Memory B cell (primary cell): ENCODE measurements around the gene ICA1L.
A peak's percentile ranks its signal among the peaks of the same experiment; 100 is the strongest.
"Not testable (repeated sequence)": the region's sequence is repeated elsewhere in the genome, so short reads cannot be mapped to it uniquely, and the experiment has no call there.

Source experiments
- ATAC-seq: fragments of 150-1000 bp; cut with Tn5 transposase; 2 replicates; pipeline ENCODE4 v1.10.0; 2021; ENCODE audit warnings: low read depth, mild to moderate bottlenecking, moderate library complexity
- DNase-seq, 2 donors: peaks; one replicate each; pipeline ENCODE4 v3.0.0; 2022; ENCODE audit warnings: low spot score in 2 of 2
- H3K27ac Mint-ChIP-seq: one replicate; pipeline ENCODE4 v1.8.0; 2022; ENCODE audit warnings: mild to moderate bottlenecking, moderate library complexity, mixed read lengths
- H3K27me3 Mint-ChIP-seq: one replicate; pipeline ENCODE4 v1.8.0; 2022; ENCODE audit warnings: mixed read lengths
- H3K36me3 Mint-ChIP-seq: one replicate; pipeline ENCODE4 v1.8.0; 2022; ENCODE audit warnings: mild to moderate bottlenecking, mixed read lengths
- H3K4me1 Mint-ChIP-seq: one replicate; pipeline ENCODE4 v1.8.0; 2022; ENCODE audit warnings: mixed read lengths
- H3K4me3 Mint-ChIP-seq: one replicate; pipeline ENCODE4 v1.8.0; 2022; ENCODE audit warnings: mild to moderate bottlenecking, moderate library complexity, mixed read lengths
- H3K9me3 Mint-ChIP-seq: one replicate; pipeline ENCODE4 v1.8.0; 2022; ENCODE audit warnings: mixed read lengths

ICA1L gene

GRCh38 chr2:202871300-202872141 is at the start of gene ICA1L:
ICA1L (minus strand) TSS chr2:202871766; CDS start chr2:202829009, 42,757 bp downstream.
- Mint-ChIP-seq H3K9me3 (no peaks in the 10 kb centered on the region), H3K36me3 (no peaks in the 10 kb centered on the region), H3K4me1 (peaks cover 5% of the 10 kb centered on the region), H3K27ac (peak within 1 kb of the TSS; percentile 81), H3K4me3 (peak within 1 kb of the TSS; percentile 88), H3K27me3 (no peaks in the 10 kb centered on the region)
- DNase-seq (peak; percentile 40 to 53), ATAC-seq (peak; percentile 43)

GRCh38 chr2:202918860-202919259 is 47.3 kb upstream of the ICA1L start:
- Mint-ChIP-seq H3K27ac (no peak overlapping the region), H3K36me3 (peaks cover 11% of the 10 kb centered on the region), H3K4me1 (no peaks in the 10 kb centered on the region), H3K9me3 (no peaks in the 10 kb centered on the region), H3K4me3 (no peak overlapping the region), H3K27me3 (no peaks in the 10 kb centered on the region)
- no peak for ATAC-seq
- DNase-seq = no peak

GRCh38 chr2:202912342-202913201 is 41.0 kb upstream of the ICA1L start:
- not testable (repeated sequence) for H3K36me3 Mint-ChIP-seq, H3K27me3 Mint-ChIP-seq, H3K4me1 Mint-ChIP-seq, H3K9me3 Mint-ChIP-seq
- ATAC-seq (peak; percentile 47), DNase-seq (peak; percentile 16 to 43)
- peak overlapping the region; percentile 94 for H3K27ac Mint-ChIP-seq
- H3K4me3 Mint-ChIP-seq = peak overlapping the region; percentile 99

GRCh38 chr2:202911512-202912341 is 40.2 kb upstream of the ICA1L start, which contains the start of the genes CARF and WDR12:
CARF (plus strand) TSS chr2:202912275; CDS start chr2:202941903, 29,628 bp downstream.
WDR12 (minus strand) TSS chr2:202911673; CDS start chr2:202911476, 197 bp downstream.
- peak within 1 kb of the TSS; percentile 99 for H3K4me3 Mint-ChIP-seq
- peak within 1 kb of the TSS; percentile 94 for H3K27ac Mint-ChIP-seq
- H3K36me3 Mint-ChIP-seq = peaks cover 2% of the 10 kb centered on the region
- peaks cover 8% of the 10 kb centered on the region for H3K4me1 Mint-ChIP-seq
- peak; percentile 82 for ATAC-seq
- H3K9me3 Mint-ChIP-seq = no peaks in the 10 kb centered on the region
- DNase-seq = peak; percentile 81
- no peaks in the 10 kb centered on the region for H3K27me3 Mint-ChIP-seq

- no peak for ATAC-seq
- Mint-ChIP-seq H3K27ac (peak overlapping the region; percentile 94), H3K4me1 (peaks cover 8% of the 10 kb centered on the region), H3K9me3 (no peaks in the 10 kb centered on the region), H3K36me3 (peaks cover 4% of the 10 kb centered on the region), H3K4me3 (peak overlapping the region; percentile 99), H3K27me3 (no peaks in the 10 kb centered on the region)
- no peak for DNase-seq
Measured at GRCh38 chr2:202911203-202911511, 39.6 kb upstream of the ICA1L start.

GRCh38 chr2:202910698-202911097 is 39.1 kb upstream of the ICA1L start:
- ATAC-seq = no peak
- H3K4me1 Mint-ChIP-seq = peaks cover 8% of the 10 kb centered on the region
- H3K27me3 Mint-ChIP-seq = no peaks in the 10 kb centered on the region
- H3K36me3 Mint-ChIP-seq = peaks cover 5% of the 10 kb centered on the region
- no peak overlapping the region for H3K27ac Mint-ChIP-seq
- peak overlapping the region; percentile 49 for H3K4me3 Mint-ChIP-seq
- no peak for DNase-seq
- peaks cover under 1% of the 10 kb centered on the region for H3K9me3 Mint-ChIP-seq

GRCh38 chr2:202910250-202910649 is 38.7 kb upstream of the ICA1L start:
- not testable (repeated sequence) for H3K9me3 Mint-ChIP-seq, DNase-seq, H3K4me1 Mint-ChIP-seq, H3K36me3 Mint-ChIP-seq, H3K27ac Mint-ChIP-seq, ATAC-seq, H3K27me3 Mint-ChIP-seq
- peak overlapping the region; percentile 5 for H3K4me3 Mint-ChIP-seq

GRCh38 chr2:202909394-202910192 is 38.0 kb upstream of the ICA1L start:
- peak overlapping the region; percentile 24 for H3K4me3 Mint-ChIP-seq
- H3K27ac Mint-ChIP-seq = no peak overlapping the region
- peaks cover 10% of the 10 kb centered on the region for H3K36me3 Mint-ChIP-seq
- ATAC-seq (no peak), DNase-seq (no peak)
- H3K4me1 Mint-ChIP-seq = peaks cover 8% of the 10 kb centered on the region
- H3K9me3 Mint-ChIP-seq = peaks cover 4% of the 10 kb centered on the region
- H3K27me3 Mint-ChIP-seq = no peaks in the 10 kb centered on the region

- H3K4me1 Mint-ChIP-seq = peaks cover 10% of the 10 kb centered on the region
- H3K27ac Mint-ChIP-seq = no peak overlapping the region
- H3K4me3 Mint-ChIP-seq = no peak overlapping the region
Measured at GRCh38 chr2:202908186-202908585, 36.6 kb upstream of the ICA1L start.

GRCh38 chr2:202905507-202905906 is 33.9 kb upstream of the ICA1L start:
- ATAC-seq, H3K9me3 Mint-ChIP-seq, H3K27ac Mint-ChIP-seq, DNase-seq, H3K27me3 Mint-ChIP-seq, H3K4me1 Mint-ChIP-seq, H3K4me3 Mint-ChIP-seq: not testable (repeated sequence)
- H3K36me3 Mint-ChIP-seq = peaks cover 22% of the 10 kb centered on the region

More at GRCh38 chr2:202908186-202908585, 36.6 kb upstream of the ICA1L start:
- H3K36me3 Mint-ChIP-seq = peaks cover 19% of the 10 kb centered on the region
- ATAC-seq (no peak), DNase-seq (no peak)
- H3K27me3 Mint-ChIP-seq = no peaks in the 10 kb centered on the region
- H3K9me3 Mint-ChIP-seq = peaks cover 5% of the 10 kb centered on the region

- ATAC-seq (no peak), DNase-seq (no peak)
- no peak overlapping the region for H3K4me3 Mint-ChIP-seq
- H3K27ac Mint-ChIP-seq = no peak overlapping the region
- H3K27me3 Mint-ChIP-seq = no peaks in the 10 kb centered on the region
- peaks cover 21% of the 10 kb centered on the region for H3K36me3 Mint-ChIP-seq
- no peaks in the 10 kb centered on the region for H3K9me3 Mint-ChIP-seq
- H3K4me1 Mint-ChIP-seq = no peaks in the 10 kb centered on the region
Measured at GRCh38 chr2:202885190-202885589, 13.6 kb upstream of the ICA1L start.

GRCh38 chr2:202883987-202884675 is 12.6 kb upstream of the ICA1L start:
- Mint-ChIP-seq H3K27ac (no peak overlapping the region), H3K4me1 (no peaks in the 10 kb centered on the region), H3K9me3 (no peaks in the 10 kb centered on the region), H3K36me3 (peaks cover 20% of the 10 kb centered on the region), H3K27me3 (no peaks in the 10 kb centered on the region), H3K4me3 (no peak overlapping the region)
- ATAC-seq (no peak), DNase-seq (no peak)
